Epithelial cell of esophagus (primary cell): Measurements from ENCODE around the gene CCDC102B.
"Not testable (repeated sequence)": the region's sequence is repeated elsewhere in the genome, so short reads cannot be mapped to it uniquely, and the experiment has no call there.

Experiments used
- DNase-seq: peaks from one replicate; pipeline ENCODE4 v3.0.0; 2010; ENCODE audit warnings: low read depth
- H3K4me3 ChIP-seq: 2 replicates; pipeline ENCODE4 v1.5.1; 2011; ENCODE audit warnings: mild to moderate bottlenecking, low read length, control low read depth
- TF ChIP-seq, protein P1 (sequence below): IDR thresholded peaks from 2 replicates; pipeline ENCODE4 v1.5.1; 2011; ENCODE audit warnings: low read depth, mild to moderate bottlenecking, low read length, control low read depth, inconsistent platforms; ENCODE audit not compliant: insufficient read depth; ENCODE audit errors: missing control alignments

The CCDC102B gene

GRCh38 chr18:68940039-68940438 lies 142.2 kb downstream of the CCDC102B start:
- no peak for DNase-seq
- H3K4me3 ChIP-seq: no peak overlapping the region
- TF ChIP-seq, protein P1, sequence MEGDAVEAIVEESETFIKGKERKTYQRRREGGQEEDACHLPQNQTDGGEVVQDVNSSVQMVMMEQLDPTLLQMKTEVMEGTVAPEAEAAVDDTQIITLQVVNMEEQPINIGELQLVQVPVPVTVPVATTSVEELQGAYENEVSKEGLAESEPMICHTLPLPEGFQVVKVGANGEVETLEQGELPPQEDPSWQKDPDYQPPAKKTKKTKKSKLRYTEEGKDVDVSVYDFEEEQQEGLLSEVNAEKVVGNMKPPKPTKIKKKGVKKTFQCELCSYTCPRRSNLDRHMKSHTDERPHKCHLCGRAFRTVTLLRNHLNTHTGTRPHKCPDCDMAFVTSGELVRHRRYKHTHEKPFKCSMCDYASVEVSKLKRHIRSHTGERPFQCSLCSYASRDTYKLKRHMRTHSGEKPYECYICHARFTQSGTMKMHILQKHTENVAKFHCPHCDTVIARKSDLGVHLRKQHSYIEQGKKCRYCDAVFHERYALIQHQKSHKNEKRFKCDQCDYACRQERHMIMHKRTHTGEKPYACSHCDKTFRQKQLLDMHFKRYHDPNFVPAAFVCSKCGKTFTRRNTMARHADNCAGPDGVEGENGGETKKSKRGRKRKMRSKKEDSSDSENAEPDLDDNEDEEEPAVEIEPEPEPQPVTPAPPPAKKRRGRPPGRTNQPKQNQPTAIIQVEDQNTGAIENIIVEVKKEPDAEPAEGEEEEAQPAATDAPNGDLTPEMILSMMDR: no peak

DNA sequence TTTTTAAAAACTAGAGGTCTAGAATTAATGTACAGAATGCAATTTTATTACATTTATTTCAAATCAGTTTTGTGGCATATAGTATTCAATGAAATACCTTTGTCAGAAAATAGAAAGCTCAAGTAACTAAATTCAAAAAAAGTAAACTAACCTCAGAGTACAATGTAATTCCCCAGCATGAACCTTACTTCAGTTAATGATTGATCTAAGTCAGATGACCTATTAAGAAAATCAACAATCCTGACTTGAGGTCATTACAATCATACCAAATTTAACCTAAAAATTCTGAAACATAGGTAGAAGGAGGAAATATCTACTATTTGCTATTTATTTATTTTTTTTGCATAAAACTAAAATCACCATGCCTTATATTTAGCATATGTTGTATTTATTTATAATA lies 142.9 kb downstream of the CCDC102B start:
- TF ChIP-seq, protein P1: no peak
- no peak overlapping the region for H3K4me3 ChIP-seq
- DNase-seq: no peak

DNA sequence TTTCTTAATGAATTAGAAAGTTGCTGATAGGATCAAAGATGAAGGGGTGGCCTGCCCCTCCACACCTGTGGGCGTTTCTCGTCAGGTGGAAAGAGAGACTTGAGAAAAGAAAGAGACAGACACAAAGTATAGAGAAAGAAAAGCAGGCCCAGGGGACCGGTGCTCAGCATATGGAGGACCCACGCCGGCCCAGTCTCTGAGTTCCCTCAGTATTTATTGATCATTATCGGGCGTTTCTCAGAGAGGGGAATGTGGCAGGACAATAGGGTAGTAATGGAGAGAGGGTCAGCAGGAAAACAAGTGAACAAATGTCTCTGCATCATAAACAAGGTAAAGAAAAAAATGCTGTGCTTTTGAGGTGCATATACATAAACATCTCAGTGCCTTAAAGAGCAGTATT lies 144.3 kb downstream of the CCDC102B start:
- H3K4me3 ChIP-seq: no peak overlapping the region
- TF ChIP-seq, protein P1: no peak
- DNase-seq: no peak

GRCh38 chr18:68943861-68944260 lies 146.0 kb downstream of the CCDC102B start:
- not testable (repeated sequence) for DNase-seq, H3K4me3 ChIP-seq

- TF ChIP-seq, protein P1: no peak
- no peak overlapping the region for H3K4me3 ChIP-seq
- DNase-seq: no peak
These were observed 146.4 kb downstream of the CCDC102B start for GRCh38 chr18:68944330-68944729.

- no peak for DNase-seq
- no peak overlapping the region for H3K4me3 ChIP-seq
- TF ChIP-seq, protein P1: no peak
These were observed 146.9 kb downstream of the CCDC102B start for GRCh38 chr18:68944826-68945225.

DNA sequence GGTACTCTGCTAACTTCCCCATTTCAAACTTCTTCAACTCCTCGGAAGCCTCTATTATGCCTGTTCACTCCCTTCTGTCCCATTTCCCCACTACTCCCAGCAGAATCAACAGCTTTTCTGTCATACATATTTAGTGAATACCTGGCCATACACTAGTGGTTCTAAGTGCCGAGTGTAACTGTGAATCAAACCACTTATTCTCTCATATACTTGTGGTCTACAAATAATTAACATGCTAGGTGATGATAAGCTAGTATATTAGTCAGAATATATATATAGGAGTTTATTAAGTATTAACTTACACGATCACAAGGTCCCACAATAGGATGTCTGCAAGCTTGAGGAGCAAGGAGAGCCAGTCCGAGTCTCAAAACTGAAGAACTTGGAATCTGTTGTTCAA lies 150.7 kb downstream of the CCDC102B start:
- no peak for DNase-seq
- H3K4me3 ChIP-seq: no peak overlapping the region
- TF ChIP-seq, protein P1: no peak

DNA sequence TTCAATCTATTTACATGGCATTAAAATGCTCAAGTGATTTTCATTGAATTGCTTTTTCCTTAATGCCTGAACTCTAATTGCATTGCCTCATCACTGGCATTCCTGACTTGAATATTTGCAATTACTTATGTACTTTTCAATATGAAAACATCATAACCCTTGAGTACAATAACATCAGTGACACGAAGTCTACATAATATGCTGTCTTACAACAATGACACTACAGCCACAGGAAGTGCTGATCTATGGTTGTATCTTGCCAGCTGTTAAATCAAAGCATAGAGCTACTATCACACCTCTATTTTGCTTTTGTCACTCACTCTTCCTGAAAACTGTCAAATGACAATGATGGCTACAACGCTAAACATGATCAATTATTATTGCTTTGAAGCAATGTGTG lies 156.9 kb downstream of the CCDC102B start:
- TF ChIP-seq, protein P1: no peak
- no peak overlapping the region for H3K4me3 ChIP-seq
- DNase-seq: no peak
